ENCODE results near the gene DDX17. TPM values are rescaled to one million over a fixed set of nuclear protein-coding genes. Genes with fewer than 3 reads are reported as not detected.

Gene DDX17
- total and polyA plus RNA-seq, 10 of the 15 experiments (the other 5 are each of a cell fraction or from before 2014, with no cell fraction given), result 25.2 to 778 (median 266) TPM

- TF ChIP-seq ZNF592 (IDR thresholded peaks at IDR 0.05) (no peak), HDAC2 (IDR thresholded peaks at IDR 0.05) (no peak), PML (IDR thresholded peaks at IDR 0.05; ENCODE audit: low read length) (peak; percentile 52; the same call in 1 of the 2 replicates), NR2C2 (IDR thresholded peaks at IDR 0.05; ENCODE audit: borderline replicate concordance, control insufficient read depth, insufficient read length, low read depth) (no peak), ZBTB40 (IDR thresholded peaks at IDR 0.05; ENCODE audit: borderline replicate concordance) (no peak), ESRRA (IDR thresholded peaks at IDR 0.05; ENCODE audit: low read length) (no peak), GABPA (IDR thresholded peaks at IDR 0.05; ENCODE audit: low read depth) (no peak), POU2F2 (IDR thresholded peaks at IDR 0.05; ENCODE audit: borderline replicate concordance, low read depth, low read length) (0 out of 3 replicates have a peak, but pooled peaks have one; percentile 1), EED (IDR thresholded peaks at IDR 0.05; ENCODE audit: low read depth) (no peak), BMI1 (IDR thresholded peaks at IDR 0.05; ENCODE audit: borderline replicate concordance) (no peak; the same call in 1 of the 2 replicates), KAT2A (conservative IDR thresholded peaks at IDR 0.05; ENCODE audit: control insufficient read depth, low read depth, low read length) (no peak), ZSCAN29 (IDR thresholded peaks at IDR 0.05) (no peak), NRF1 (conservative IDR thresholded peaks at IDR 0.05; ENCODE audit: low read depth, low read length) (no peak), WRNIP1 (IDR thresholded peaks at IDR 0.05; ENCODE audit: borderline replicate concordance, low read depth, low read length) (no peak), KDM1A (IDR thresholded peaks at IDR 0.05; ENCODE audit: borderline replicate concordance) (no peak), RELA (IDR thresholded peaks at IDR 0.05; ENCODE audit: borderline replicate concordance, partially characterized antibody) (no peak), SREBF1 (IDR thresholded peaks at IDR 0.05; ENCODE audit: low read length) (0 out of 2 replicates have a peak, but pooled peaks have one; percentile 32), BHLHE40 (IDR thresholded peaks at IDR 0.05; ENCODE audit: borderline replicate concordance in 1 of 2, low read depth in 2 of 2, low read length in 1 of 2) (peak; percentile 10 to 69; a peak in 1 of 4 replicates), TCF3 (IDR thresholded peaks at IDR 0.05; ENCODE audit: borderline replicate concordance, insufficient read depth, low read depth, low read length) (no peak), E2F4 (IDR thresholded peaks at IDR 0.05; ENCODE audit: low read depth, low read length) (no peak), RCOR1 (conservative IDR thresholded peaks at IDR 0.05; ENCODE audit: low read depth, low read length) (no peak), ZNF24 (IDR thresholded peaks at IDR 0.05) (no peak)
Measured at GRCh38 chr22:38504731-38505540, 1.2 kb downstream of the DDX17 start (continued).
